T-helper 9 cell (primary cell): ENCODE data around the gene TMEM151B.
"Not testable (repeated sequence)": the region's sequence is repeated elsewhere in the genome, so short reads cannot be mapped to it uniquely, and the experiment has no call there.

Experiments
- DNase-seq: peaks from one replicate; pipeline ENCODE4 v3.0.0-alpha.2; 2020

The TMEM151B gene

GRCh38 chr6:44307217-44307616 is 37.0 kb downstream of the TMEM151B start:
- DNase-seq: no peak

- DNase-seq: no peak
Observed at GRCh38 chr6:44309092-44309491, 38.8 kb downstream of the TMEM151B start.

GRCh38 chr6:44309631-44310030 is 39.4 kb downstream of the TMEM151B start:
- DNase-seq: no peak

GRCh38 chr6:44310241-44310640 is 40.0 kb downstream of the TMEM151B start:
- no peak for DNase-seq

GRCh38 chr6:44311304-44311703 is 41.1 kb downstream of the TMEM151B start:
- DNase-seq: no peak

- no peak for DNase-seq
Observed at GRCh38 chr6:44311767-44312166, 41.5 kb downstream of the TMEM151B start.

- peak; percentile 95 for DNase-seq
Observed at GRCh38 chr6:44312901-44313788, 42.9 kb downstream of the TMEM151B start, which contains the start of gene AARS2. AARS2 (minus strand) TSS chr6:44313347; CDS start chr6:44313323, 24 bp downstream.

- not testable (repeated sequence) for DNase-seq
Observed at GRCh38 chr6:44314657-44315056, 44.4 kb downstream of the TMEM151B start.

GRCh38 chr6:44315516-44315915 is 45.3 kb downstream of the TMEM151B start:
- no peak for DNase-seq

GRCh38 chr6:44315951-44316350 is 45.7 kb downstream of the TMEM151B start:
- no peak for DNase-seq

- no peak for DNase-seq
Observed at GRCh38 chr6:44316481-44316880, 46.2 kb downstream of the TMEM151B start.

- not testable (repeated sequence) for DNase-seq
Observed at GRCh38 chr6:44317136-44317631, 46.9 kb downstream of the TMEM151B start.

GRCh38 chr6:44321210-44321609 is 51.0 kb downstream of the TMEM151B start:
- no peak for DNase-seq

- no peak for DNase-seq
Observed at GRCh38 chr6:44327096-44327495, 56.8 kb downstream of the TMEM151B start.

GRCh38 chr6:44327760-44328159 is 57.5 kb downstream of the TMEM151B start:
- DNase-seq: no peak

- DNase-seq: not testable (repeated sequence)
Observed at GRCh38 chr6:44328203-44328602, 58.0 kb downstream of the TMEM151B start.

GRCh38 chr6:44329858-44330257 is 59.6 kb downstream of the TMEM151B start:
- DNase-seq: no peak

- no peak for DNase-seq
Observed at GRCh38 chr6:44332585-44332984, 62.3 kb downstream of the TMEM151B start.

- no peak for DNase-seq
Observed at GRCh38 chr6:44333273-44333919, 63.1 kb downstream of the TMEM151B start.

GRCh38 chr6:44333942-44334341 is 63.7 kb downstream of the TMEM151B start:
- DNase-seq: no peak

GRCh38 chr6:44335631-44336030 is 65.4 kb downstream of the TMEM151B start:
- no peak for DNase-seq

- peak; percentile 50 for DNase-seq
Observed at GRCh38 chr6:44338228-44339122, 68.2 kb downstream of the TMEM151B start.

GRCh38 chr6:44339301-44339700 is 69.1 kb downstream of the TMEM151B start:
- DNase-seq: no peak
